Measurements from ENCODE around the gene TNKS2. TPM values are rescaled to one million over a fixed set of nuclear protein-coding genes. Genes with fewer than 3 reads are reported as not detected.
A peak's percentile ranks its signal among the peaks of the same experiment; 100 is the strongest.

The TNKS2 gene
- total and polyA plus RNA-seq, 2 of the 13 experiments (the other 11 are each of a cell fraction or from before 2014, with no cell fraction given) = 15.2 to 19.4 TPM

GRCh38 chr10:91908337-91909116 is 110.3 kb downstream of the TNKS2 start (continued):
- TF ChIP-seq PAX8 (CRISPR knock-in tag; IDR thresholded peaks at IDR 0.05; ENCODE audit: borderline replicate concordance) = no peak
- no peak for TF ChIP-seq ATF1 (CRISPR knock-in tag; IDR thresholded peaks at IDR 0.05)
- peak; percentile 69 for TF ChIP-seq TEAD3 (CRISPR knock-in tag; optimal IDR thresholded peaks at IDR 0.05; ENCODE audit: borderline replicate concordance)
- no peak for TF ChIP-seq ZNF737 (CRISPR knock-in tag; IDR thresholded peaks at IDR 0.05; ENCODE audit: borderline replicate concordance)
- TF ChIP-seq MEIS1 (CRISPR knock-in tag; IDR thresholded peaks at IDR 0.05; ENCODE audit: borderline replicate concordance) = 0 out of 2 replicates have a peak, but pooled peaks have one; percentile 49
- peak; percentile 65; the same call in 1 of the 2 replicates for TF ChIP-seq CREBL2 (CRISPR knock-in tag; IDR thresholded peaks at IDR 0.05; ENCODE audit: borderline replicate concordance)
- TF ChIP-seq ZNF546 (CRISPR knock-in tag; conservative IDR thresholded peaks at IDR 0.05) = peak; percentile 62; the same call in 1 of the 2 replicates
- TF ChIP-seq ZNF205 (CRISPR knock-in tag; IDR thresholded peaks at IDR 0.05) = peak; percentile 77
- TF ChIP-seq ZEB1 (IDR thresholded peaks at IDR 0.05; ENCODE audit: insufficient replicate concordance, low read depth) = no peak
- TF ChIP-seq FOSL1 (CRISPR knock-in tag; IDR thresholded peaks at IDR 0.05; ENCODE audit: borderline replicate concordance) = 0 out of 2 replicates have a peak, but pooled peaks have one; percentile 25
- TF ChIP-seq ZNF235 (CRISPR knock-in tag; IDR thresholded peaks at IDR 0.05; ENCODE audit: borderline replicate concordance) = peak; percentile 71; the same call in 1 of the 2 replicates
- TF ChIP-seq NONO (IDR thresholded peaks at IDR 0.05) = no peak
- peak; percentile 89 for TF ChIP-seq NONO (CRISPR knock-in tag; conservative IDR thresholded peaks at IDR 0.05)
- 0 out of 2 replicates have a peak, but pooled peaks have one; percentile 33 for TF ChIP-seq SIX4 (CRISPR knock-in tag; IDR thresholded peaks at IDR 0.05)
- no peak for TF ChIP-seq NFYC (CRISPR knock-in tag; IDR thresholded peaks at IDR 0.05)
- peak; percentile 3; the same call in 1 of the 2 replicates for TF ChIP-seq GFI1 (CRISPR knock-in tag; IDR thresholded peaks at IDR 0.05; ENCODE audit: borderline replicate concordance)
- peak; percentile 80; the same call in 1 of the 2 replicates for TF ChIP-seq ZNF605 (CRISPR knock-in tag; IDR thresholded peaks at IDR 0.05)
- peak; percentile 93 for TF ChIP-seq GZF1 (CRISPR knock-in tag; IDR thresholded peaks at IDR 0.05)
- TF ChIP-seq ZBTB38 (CRISPR knock-in tag; IDR thresholded peaks at IDR 0.05) = peak; percentile 81
- no peak for TF ChIP-seq PAWR (CRISPR knock-in tag; IDR thresholded peaks at IDR 0.05; ENCODE audit: borderline replicate concordance)
- TF ChIP-seq MTERF4 (CRISPR knock-in tag; IDR thresholded peaks at IDR 0.05) = peak; percentile 43; the same call in 1 of the 2 replicates
- TF ChIP-seq GATAD2A (CRISPR knock-in tag; IDR thresholded peaks at IDR 0.05) = peak; percentile 61
- no peak for TF ChIP-seq ZKSCAN1 (IDR thresholded peaks at IDR 0.05; ENCODE audit: low read length)
- peak; percentile 81 for TF ChIP-seq ZNF768 (CRISPR knock-in tag; IDR thresholded peaks at IDR 0.05)
- no peak; the same call in 1 of the 2 replicates for TF ChIP-seq STAT6 (CRISPR knock-in tag; IDR thresholded peaks at IDR 0.05; ENCODE audit: borderline replicate concordance)
- peak; percentile 92 for TF ChIP-seq SNAI1 (CRISPR knock-in tag; IDR thresholded peaks at IDR 0.05; ENCODE audit: borderline replicate concordance)
- TF ChIP-seq TOPORS (CRISPR knock-in tag; IDR thresholded peaks at IDR 0.05) = no peak
